ENCODE measurements around the gene LRCH1. TPM values are rescaled to one million over a fixed set of nuclear protein-coding genes. Genes with fewer than 3 reads are reported as not detected.

LRCH1 gene
- total RNA-seq, 2 donors from 2014 or later = 22.5 to 31.4 TPM

- intact Hi-C loops (cut with DNase I) = loop anchor here in 1 of 2 donors (10.0 kb wide), 1 partner anchor 72 kb away; no protein-coding TSS in a partner anchor
- DNase-seq (ENCODE audit: low spot score) = no peak
These were observed 113.9 kb downstream of the LRCH1 start for GRCh38 chr13:46666727-46667456.

GRCh38 chr13:46667687-46668281 is 114.8 kb downstream of the LRCH1 start:
- DNase-seq (ENCODE audit: low spot score) = no peak
- intact Hi-C loops (cut with DNase I) = loop anchor here in 1 of 2 donors (10.0 kb wide), 1 partner anchor 73 kb away; no protein-coding TSS in a partner anchor

GRCh38 chr13:46668302-46668720 is 115.3 kb downstream of the LRCH1 start:
- intact Hi-C loops (cut with DNase I) = loop anchor here in 1 of 2 donors (10.0 kb wide), 1 partner anchor 74 kb away; no protein-coding TSS in a partner anchor
- DNase-seq (ENCODE audit: low spot score) = no peak

GRCh38 chr13:46668931-46669525 is 116.1 kb downstream of the LRCH1 start:
- intact Hi-C loops (cut with DNase I) = loop anchor here in 1 of 2 donors (10.0 kb wide), 1 partner anchor 74 kb away; no protein-coding TSS in a partner anchor

GRCh38 chr13:46672338-46673090 is 119.5 kb downstream of the LRCH1 start:
- intact Hi-C loops (cut with DNase I) = loop anchor here in 1 of 2 donors (10.0 kb wide), 1 partner anchor 118 kb away; the partner anchor contains the start of gene LRCH1
- DNase-seq (ENCODE audit: low spot score) = no peak

More at GRCh38 chr13:46668931-46669525, 116.1 kb downstream of the LRCH1 start:
- no peak for DNase-seq (ENCODE audit: low spot score)

- intact Hi-C loops (cut with DNase I) = loop anchor here in 1 of 2 donors (10.0 kb wide), 1 partner anchor 120 kb away; the partner anchor contains the start of gene LRCH1
- no peak for DNase-seq (ENCODE audit: low spot score)
These were observed 122.0 kb downstream of the LRCH1 start for GRCh38 chr13:46675016-46675415.

GRCh38 chr13:46676378-46676725 is 123.4 kb downstream of the LRCH1 start:
- no peak for DNase-seq (ENCODE audit: low spot score)
- intact Hi-C loops (cut with DNase I) = loop anchor here in 1 of 2 donors (10.0 kb wide), 1 partner anchor 122 kb away; the partner anchor contains the start of gene LRCH1

- intact Hi-C loops (cut with DNase I) = loop anchor here (10.0 kb wide), 2 partner anchors 75 to 125 kb away; partner anchors contain the start of gene LRCH1 (in 1 of the 2)
- no peak for DNase-seq (ENCODE audit: low spot score)
These were observed 126.6 kb downstream of the LRCH1 start for GRCh38 chr13:46679369-46680120.

- DNase-seq (ENCODE audit: low spot score) = no peak
- intact Hi-C loops (cut with DNase I) = loop anchor here in 1 of 2 donors (10.0 kb wide), 1 partner anchor 77 kb away; no protein-coding TSS in a partner anchor
These were observed 129.0 kb downstream of the LRCH1 start for GRCh38 chr13:46682015-46682414.

GRCh38 chr13:46682707-46683106 is 129.7 kb downstream of the LRCH1 start:
- intact Hi-C loops (cut with DNase I) = loop anchor here in 1 of 2 donors (10.0 kb wide), 1 partner anchor 78 kb away; no protein-coding TSS in a partner anchor
- DNase-seq (ENCODE audit: low spot score) = no peak

- intact Hi-C loops (cut with DNase I) = loop anchor here in 1 of 2 donors (10.0 kb wide), 1 partner anchor 79 kb away; no protein-coding TSS in a partner anchor
- DNase-seq (ENCODE audit: low spot score) = no peak
These were observed 130.8 kb downstream of the LRCH1 start for GRCh38 chr13:46683676-46684260.

- intact Hi-C loops (cut with DNase I) = loop anchor here in 1 of 2 donors (10.0 kb wide), 1 partner anchor 80 kb away; no protein-coding TSS in a partner anchor
- DNase-seq (ENCODE audit: low spot score) = no peak
These were observed 131.5 kb downstream of the LRCH1 start for GRCh38 chr13:46684287-46685001.

GRCh38 chr13:46685006-46685730 is 132.2 kb downstream of the LRCH1 start:
- intact Hi-C loops (cut with DNase I) = loop anchor here in 1 of 2 donors (10.0 kb wide), 1 partner anchor 80 kb away; no protein-coding TSS in a partner anchor
- DNase-seq (ENCODE audit: low spot score) = no peak

GRCh38 chr13:46686171-46686570 is 133.2 kb downstream of the LRCH1 start:
- intact Hi-C loops (cut with DNase I) = loop anchor here in 1 of 2 donors (10.0 kb wide), 1 partner anchor 81 kb away; no protein-coding TSS in a partner anchor
- DNase-seq (ENCODE audit: low spot score) = no peak

- intact Hi-C loops (cut with DNase I) = loop anchor here in 1 of 2 donors (10.0 kb wide), 1 partner anchor 83 kb away; no protein-coding TSS in a partner anchor
- DNase-seq (ENCODE audit: low spot score) = no peak
These were observed 134.8 kb downstream of the LRCH1 start for GRCh38 chr13:46687810-46688209.

GRCh38 chr13:46688306-46688705 is 135.3 kb downstream of the LRCH1 start:
- intact Hi-C loops (cut with DNase I) = loop anchor here in 1 of 2 donors (10.0 kb wide), 1 partner anchor 84 kb away; no protein-coding TSS in a partner anchor
- DNase-seq (ENCODE audit: low spot score) = no peak

Data from posterior vena cava (tissue), 2 donors.